Stimulated activated CD4-positive, alpha-beta T cell treated with anti-CD3 and anti-CD28 coated beads, Interleukin-12 subunit alpha, Interleukin-12 subunit beta, amount 100 ng/mL, for 4 hours (primary cell): ENCODE measurements around the gene VPS13D.
"Not testable (repeated sequence)": the region's sequence is repeated elsewhere in the genome, so short reads cannot be mapped to it uniquely, and the experiment has no call there.

Source experiments
- DNase-seq: peaks from one replicate; pipeline ENCODE4 v3.0.0-alpha.2; 2020

The VPS13D gene

GRCh38 chr1:12296623-12297022 lies 66.8 kb downstream of the VPS13D start:
- no peak for DNase-seq

- no peak for DNase-seq
Observed at GRCh38 chr1:12300706-12301105, 70.9 kb downstream of the VPS13D start.

GRCh38 chr1:12301518-12302237 lies 71.8 kb downstream of the VPS13D start:
- no peak for DNase-seq

- no peak for DNase-seq
Observed at GRCh38 chr1:12302798-12303447, 73.1 kb downstream of the VPS13D start.

GRCh38 chr1:12305377-12305776 lies 75.5 kb downstream of the VPS13D start:
- no peak for DNase-seq

GRCh38 chr1:12309783-12310742 lies 80.2 kb downstream of the VPS13D start:
- DNase-seq: no peak

GRCh38 chr1:12314333-12314903 lies 84.6 kb downstream of the VPS13D start:
- no peak for DNase-seq

- DNase-seq: no peak
Observed at GRCh38 chr1:12315146-12315545, 85.3 kb downstream of the VPS13D start.

GRCh38 chr1:12316331-12316730 lies 86.5 kb downstream of the VPS13D start:
- DNase-seq: no peak

- no peak for DNase-seq
Observed at GRCh38 chr1:12320486-12320885, 90.7 kb downstream of the VPS13D start.

- no peak for DNase-seq
Observed at GRCh38 chr1:12324423-12324822, 94.6 kb downstream of the VPS13D start.

- DNase-seq: not testable (repeated sequence)
Observed at GRCh38 chr1:12324973-12325372, 95.1 kb downstream of the VPS13D start.

- no peak for DNase-seq
Observed at GRCh38 chr1:12326986-12327385, 97.2 kb downstream of the VPS13D start.

- DNase-seq: no peak
Observed at GRCh38 chr1:12327566-12327965, 97.7 kb downstream of the VPS13D start.

- DNase-seq: no peak
Observed at GRCh38 chr1:12333036-12333785, 103.4 kb downstream of the VPS13D start.

GRCh38 chr1:12335815-12336214 lies 106.0 kb downstream of the VPS13D start:
- DNase-seq: no peak

- no peak for DNase-seq
Observed at GRCh38 chr1:12336413-12336812, 106.6 kb downstream of the VPS13D start.

- no peak for DNase-seq
Observed at GRCh38 chr1:12338017-12338416, 108.2 kb downstream of the VPS13D start.

GRCh38 chr1:12338823-12339222 lies 109.0 kb downstream of the VPS13D start:
- no peak for DNase-seq

- no peak for DNase-seq
Observed at GRCh38 chr1:12339396-12339795, 109.6 kb downstream of the VPS13D start.

GRCh38 chr1:12339811-12340543 lies 110.1 kb downstream of the VPS13D start:
- no peak for DNase-seq

- no peak for DNase-seq
Observed at GRCh38 chr1:12340544-12340930, 110.7 kb downstream of the VPS13D start.
